ENCODE results near the gene NOB1.

Gene NOB1

GRCh38 chr16:69724981-69725479, 29.7 kb downstream of the NOB1 start:
- TF ChIP-seq CTCF (IDR thresholded peaks at IDR 0.05; ENCODE audit: extremely low read depth, missing control alignments) = no peak
- no peak for DNase-seq (ENCODE audit: low spot score)

- TF ChIP-seq CTCF (IDR thresholded peaks at IDR 0.05; ENCODE audit: extremely low read depth, missing control alignments) = no peak
- DNase-seq (ENCODE audit: low spot score) = no peak
These were observed 30.3 kb downstream of the NOB1 start for GRCh38 chr16:69724414-69724873.

- TF ChIP-seq CTCF (IDR thresholded peaks at IDR 0.05; ENCODE audit: extremely low read depth, missing control alignments) = no peak
- no peak for DNase-seq (ENCODE audit: low spot score)
These were observed 33.2 kb downstream of the NOB1 start for GRCh38 chr16:69721441-69721957.

- TF ChIP-seq CTCF (IDR thresholded peaks at IDR 0.05; ENCODE audit: extremely low read depth, missing control alignments) = no peak
- no peak for DNase-seq (ENCODE audit: low spot score)
These were observed 33.8 kb downstream of the NOB1 start for GRCh38 chr16:69720822-69721430.

- no peak for DNase-seq (ENCODE audit: low spot score)
- TF ChIP-seq CTCF (IDR thresholded peaks at IDR 0.05; ENCODE audit: extremely low read depth, missing control alignments) = no peak
These were observed 36.5 kb downstream of the NOB1 start for GRCh38 chr16:69718111-69718764.

- TF ChIP-seq CTCF (IDR thresholded peaks at IDR 0.05; ENCODE audit: extremely low read depth, missing control alignments) = no peak
These were observed 37.7 kb downstream of the NOB1 start for GRCh38 chr16:69717066-69717465.

GRCh38 chr16:69712914-69713581, 41.7 kb downstream of the NOB1 start:
- DNase-seq (ENCODE audit: low spot score) = no peak
- TF ChIP-seq CTCF (IDR thresholded peaks at IDR 0.05; ENCODE audit: extremely low read depth, missing control alignments) = no peak

More at GRCh38 chr16:69717066-69717465, 37.7 kb downstream of the NOB1 start:
- no peak for DNase-seq (ENCODE audit: low spot score)
